GM12878 (cell line): ENCODE results near the gene QPCT. TPM values are rescaled to one million over a fixed set of nuclear protein-coding genes. Genes with fewer than 3 reads are reported as not detected.

ENCODE experiments used
- ATAC-seq: fragments of 200-7000 bp; cut with Tn5 transposase; 3 replicates; pipeline ENCODE4 v1.9.1; 2020; ENCODE audit warnings: mild to moderate bottlenecking, moderate library complexity
- BruUV-seq: library from RNA; stranded (reverse); fragments of 400-500 nt; replicated peaks from 2 replicates; lab custom pipeline; 2021; lab: Mats Ljungman, UMichigan
- CTCF ChIA-PET: fragments of 300-600 bp; sonication (Branson Sonifier 250); formaldehyde crosslinking; extraction: SDS; loops from one replicate; lab custom pipeline; 2021; ENCODE audit warnings: inconsistent platforms; lab: Yijun Ruan, JAX
- POLR2A ChIA-PET: fragments of 350-600 bp; formaldehyde crosslinking; extraction: SDS; loops from one replicate; lab custom pipeline; 2021; ENCODE audit warnings: inconsistent platforms; lab: Charles Lee
- RAD21 ChIA-PET: fragments of 300-600 bp; sonication (Branson Sonifier 250); formaldehyde crosslinking; loops from one replicate; lab custom pipeline; 2023; ENCODE audit warnings: antibody characterized with exemption; ENCODE audit not compliant: unreplicated experiment; lab: Charles Lee
- SMC1A ChIA-PET: fragments of 300-600 bp; sonication (Branson Sonifier 250); formaldehyde crosslinking; loops from one replicate; lab custom pipeline; 2023; ENCODE audit not compliant: unreplicated experiment, uncharacterized antibody; lab: Charles Lee
- DNase-seq: peaks from one replicate; pipeline ENCODE4 v3.0.0-alpha.2; 2011; ENCODE audit warnings: low read depth, low spot score
- FAIRE-seq: peaks from 3 replicates; lab custom pipeline; 2011; peaks lifted over from hg19 to GRCh38; lab: Jason Lieb, UNC
- H2AFZ ChIP-seq: 2 replicates; pipeline ENCODE4 v1.6.0; 2011; ENCODE audit warnings: low read depth, low read length, control low read depth; ENCODE audit not compliant: control insufficient read depth
- H3K27ac ChIP-seq: 2 replicates; pipeline ENCODE4 v1.5.1; 2011; ENCODE audit warnings: control low read depth; ENCODE audit not compliant: control insufficient read depth, insufficient read depth
- H3K27me3 ChIP-seq, 2 experiments: replicated peaks in 1 of 2; 2 replicates each; pipeline versions ENCODE4 v1.6.0 to v1.6.1; 2011; ENCODE audit warnings: low read length in 1 of 2; ENCODE audit not compliant: control insufficient read depth in 2 of 2, insufficient read depth in 2 of 2
- H3K36me3 ChIP-seq, 2 experiments: 2 replicates each; pipeline ENCODE4 v1.5.1; 2011; ENCODE audit warnings: low read length in 1 of 2; ENCODE audit not compliant: control insufficient read depth in 2 of 2, insufficient read depth in 2 of 2
- H3K4me1 ChIP-seq: 2 replicates; pipeline ENCODE4 v1.6.1; 2011; ENCODE audit warnings: mild to moderate bottlenecking, low read length, moderate library complexity, mixed read lengths; ENCODE audit not compliant: control insufficient read depth, insufficient read depth
- H3K4me2 ChIP-seq: 2 replicates; pipeline ENCODE4 v1.6.0; 2011; ENCODE audit warnings: control low read depth; ENCODE audit not compliant: control insufficient read depth, insufficient read depth
- H3K4me3 ChIP-seq: fragments of 200-600 bp; sonication (generic); 2 replicates; pipeline ENCODE4 v1.5.1; 2016
- H3K79me2 ChIP-seq: 2 replicates; pipeline ENCODE4 v1.6.0; 2011; ENCODE audit warnings: low read length; ENCODE audit not compliant: control insufficient read depth, insufficient read depth
- H3K9ac ChIP-seq: 2 replicates; pipeline ENCODE4 v1.8.0; 2011; ENCODE audit warnings: low read length, control low read depth, mixed read lengths; ENCODE audit not compliant: control insufficient read depth, insufficient read depth
- H3K9me3 ChIP-seq: replicated peaks from 3 replicates; pipeline ENCODE4 v1.5.1; 2011; ENCODE audit warnings: mild to moderate bottlenecking, low read length; ENCODE audit not compliant: control insufficient read depth, insufficient read depth
- H4K20me1 ChIP-seq: 2 replicates; pipeline ENCODE4 v1.6.0; 2011; ENCODE audit not compliant: control insufficient read depth, insufficient read depth
- ATF3 ChIP-seq: IDR thresholded peaks from 2 replicates; pipeline ENCODE4 v1.6.1; 2011; ENCODE audit warnings: low read depth, mild to moderate bottlenecking, low read length, moderate library complexity, borderline replicate concordance; ENCODE audit errors: extremely low read depth
- NKRF ChIP-seq: fragments of 450-650 bp; conservative IDR thresholded peaks from 2 replicates; pipeline ENCODE4 v1.6.1; 2017; ENCODE audit warnings: mild to moderate bottlenecking, moderate library complexity
- SIX5 ChIP-seq: IDR thresholded peaks from 2 replicates; pipeline ENCODE4 v1.6.1; 2011; ENCODE audit warnings: mild to moderate bottlenecking, low read depth, low read length, moderate library complexity; ENCODE audit not compliant: severe bottlenecking
- TARDBP ChIP-seq: IDR thresholded peaks from 2 replicates; pipeline ENCODE4 v1.6.1; 2016; ENCODE audit warnings: borderline replicate concordance
- in situ Hi-C: fragments of 300-500 bp; cut with MboI; formaldehyde crosslinking; loops from 9 replicates; pipeline ENCODE4 v1.14.3; 2018; ENCODE audit warnings: mixed read lengths
- intact Hi-C: fragments of 100-400 bp; cut with micrococcal nuclease; formaldehyde crosslinking; loops from one replicate; pipeline ENCODE4 v1.14.2; 2022; ENCODE audit not compliant: unreplicated experiment
- polyA plus RNA-seq, 11 experiments: library from polyadenylated mRNA; depleted of rRNA in 4 of 11; unstranded in 6 of 11; stranded (reverse) in 5 of 11; fragments of >200 nt; fragmentation: Nextera tagmentation in 4 of 11; fragmentation: Illumina TruSeq in 1 of 11; extraction: Ambion mirVana in 4 of 11; extraction: Trizol in 1 of 11; gene quantifications; 1 replicate in 1 of 11; 2 replicates in 10 of 11; pipeline versions ENCODE4 v1.2.1 to v1.2.3, GENCODE V29; 2011 to 2016; ENCODE audit warnings: inconsistent platforms in 2 of 11, missing spikeins in 2 of 11, low read depth in 1 of 11
- total RNA-seq, 4 experiments: library from RNA; depleted of rRNA in 3 of 4; stranded (reverse); fragments of >200 nt in 3 of 4; fragmentation: Illumina TruSeq in 1 of 4; extraction: Trizol in 1 of 4; gene quantifications; 2 replicates each; pipeline versions ENCODE4 v1.2.1 to v1.2.3, GENCODE V29; 2013 to 2021
- TF ChIP-seq, protein P1 (sequence below): fragments of 450-650 bp; formaldehyde crosslinking; IDR thresholded peaks from 2 replicates; pipeline ENCODE4 v1.5.0; 2022; ENCODE audit warnings: mild to moderate bottlenecking, missing genetic modification characterization
- TF ChIP-seq, protein P2 (sequence below): fragments of 450-650 bp; IDR thresholded peaks from 2 replicates; pipeline ENCODE4 v1.6.1; 2016; ENCODE audit warnings: mild to moderate bottlenecking

The QPCT gene
- total and polyA plus RNA-seq, 10 of the 15 experiments (the other 5 are each of a cell fraction or from before 2014, with no cell fraction given): 0.14 to 0.86 (median 0.18) TPM; not detected in 1

- no peak overlapping the region for H3K27ac ChIP-seq
- no peak overlapping the region for H3K4me2 ChIP-seq
- no peak overlapping the region for H3K4me3 ChIP-seq
- CTCF ChIA-PET: interaction anchor here (0.6 to 1.1 kb wide), 3 partner anchors 10 to 561 kb away, joined by 3 to 4 read pairs (median 3); no protein-coding TSS in a partner anchor
- RAD21 ChIA-PET: interaction anchor here (1.6 kb wide), 1 partner anchor 65 kb away, joined by 4 read pairs; no protein-coding TSS in a partner anchor
- DNase-seq: no peak
- no peak overlapping the region for H2AFZ ChIP-seq
- no peaks in the 10 kb centered on the region for H4K20me1 ChIP-seq
- BruUV-seq: no TSS peak
- intact Hi-C loops (no loop called here), in situ Hi-C loops (no loop called here)
- no peak overlapping the region for H3K9ac ChIP-seq
- no peak for ATAC-seq
- H3K79me2 ChIP-seq: no peaks in the 10 kb centered on the region
- no peaks in the 10 kb centered on the region; the same call in 1 of the 2 replicates for H3K4me1 ChIP-seq
- no peaks in the 10 kb centered on the region for H3K36me3 ChIP-seq
- SMC1A ChIA-PET: interaction anchor here (0.6 kb wide), 1 partner anchor 59 kb away, joined by 4 read pairs; no protein-coding TSS in a partner anchor
- POLR2A ChIA-PET: no interaction called here
- H3K9me3 ChIP-seq: no peaks in the 10 kb centered on the region
- TF ChIP-seq, protein P1, sequence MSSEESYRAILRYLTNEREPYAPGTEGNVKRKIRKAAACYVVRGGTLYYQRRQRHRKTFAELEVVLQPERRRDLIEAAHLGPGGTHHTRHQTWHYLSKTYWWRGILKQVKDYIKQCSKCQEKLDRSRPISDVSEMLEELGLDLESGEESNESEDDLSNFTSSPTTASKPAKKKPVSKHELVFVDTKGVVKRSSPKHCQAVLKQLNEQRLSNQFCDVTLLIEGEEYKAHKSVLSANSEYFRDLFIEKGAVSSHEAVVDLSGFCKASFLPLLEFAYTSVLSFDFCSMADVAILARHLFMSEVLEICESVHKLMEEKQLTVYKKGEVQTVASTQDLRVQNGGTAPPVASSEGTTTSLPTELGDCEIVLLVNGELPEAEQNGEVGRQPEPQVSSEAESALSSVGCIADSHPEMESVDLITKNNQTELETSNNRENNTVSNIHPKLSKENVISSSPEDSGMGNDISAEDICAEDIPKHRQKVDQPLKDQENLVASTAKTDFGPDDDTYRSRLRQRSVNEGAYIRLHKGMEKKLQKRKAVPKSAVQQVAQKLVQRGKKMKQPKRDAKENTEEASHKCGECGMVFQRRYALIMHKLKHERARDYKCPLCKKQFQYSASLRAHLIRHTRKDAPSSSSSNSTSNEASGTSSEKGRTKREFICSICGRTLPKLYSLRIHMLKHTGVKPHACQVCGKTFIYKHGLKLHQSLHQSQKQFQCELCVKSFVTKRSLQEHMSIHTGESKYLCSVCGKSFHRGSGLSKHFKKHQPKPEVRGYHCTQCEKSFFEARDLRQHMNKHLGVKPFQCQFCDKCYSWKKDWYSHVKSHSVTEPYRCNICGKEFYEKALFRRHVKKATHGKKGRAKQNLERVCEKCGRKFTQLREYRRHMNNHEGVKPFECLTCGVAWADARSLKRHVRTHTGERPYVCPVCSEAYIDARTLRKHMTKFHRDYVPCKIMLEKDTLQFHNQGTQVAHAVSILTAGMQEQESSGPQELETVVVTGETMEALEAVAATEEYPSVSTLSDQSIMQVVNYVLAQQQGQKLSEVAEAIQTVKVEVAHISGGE (CRISPR knock-in tag): no peak
- TF ChIP-seq ATF3 (no peak), NKRF (no peak), TARDBP (no peak), SIX5 (no peak)
- TF ChIP-seq, protein P2, sequence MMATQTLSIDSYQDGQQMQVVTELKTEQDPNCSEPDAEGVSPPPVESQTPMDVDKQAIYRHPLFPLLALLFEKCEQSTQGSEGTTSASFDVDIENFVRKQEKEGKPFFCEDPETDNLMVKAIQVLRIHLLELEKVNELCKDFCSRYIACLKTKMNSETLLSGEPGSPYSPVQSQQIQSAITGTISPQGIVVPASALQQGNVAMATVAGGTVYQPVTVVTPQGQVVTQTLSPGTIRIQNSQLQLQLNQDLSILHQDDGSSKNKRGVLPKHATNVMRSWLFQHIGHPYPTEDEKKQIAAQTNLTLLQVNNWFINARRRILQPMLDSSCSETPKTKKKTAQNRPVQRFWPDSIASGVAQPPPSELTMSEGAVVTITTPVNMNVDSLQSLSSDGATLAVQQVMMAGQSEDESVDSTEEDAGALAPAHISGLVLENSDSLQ: no peak
- H3K27me3 ChIP-seq: peaks cover 0 to 5% of the 10 kb centered on the region in 2 experiments; a peak in 2 of 4 replicates
- FAIRE-seq: no peak
These were observed 13.7 kb upstream of the QPCT start for GRCh38 chr2:37330681-37331080.
